DMS53 treated with DMSO at 0.1 percent for 48 hours (cell line): Measurements from ENCODE around the gene TMOD2.

Experiments used
- DNase-seq: peaks from one replicate; lab custom pipeline; 2025; ENCODE audit not compliant: unreplicated experiment; lab: John Stamatoyannopoulos, UW

Gene TMOD2

DNA sequence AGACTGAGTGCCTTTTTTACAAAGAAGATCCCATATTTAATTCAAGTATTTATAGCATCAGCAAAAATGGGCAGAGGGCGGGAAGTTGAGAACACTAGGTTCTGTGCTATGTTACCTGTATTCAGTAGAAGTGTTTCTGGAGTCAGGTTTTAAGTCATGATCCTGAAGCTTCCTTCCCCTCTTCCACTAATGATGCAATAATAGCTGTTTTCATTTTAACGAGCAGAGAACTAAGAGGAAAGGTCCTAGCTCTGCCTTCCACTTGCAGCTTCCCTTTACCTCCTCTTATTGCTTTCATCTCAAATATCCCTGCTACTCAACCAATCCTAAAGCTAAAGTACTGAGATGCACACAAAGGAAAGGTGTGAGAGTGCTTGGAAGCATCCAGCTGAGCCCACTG lies 61.2 kb downstream of the TMOD2 start:
- DNase-seq: no peak

DNA sequence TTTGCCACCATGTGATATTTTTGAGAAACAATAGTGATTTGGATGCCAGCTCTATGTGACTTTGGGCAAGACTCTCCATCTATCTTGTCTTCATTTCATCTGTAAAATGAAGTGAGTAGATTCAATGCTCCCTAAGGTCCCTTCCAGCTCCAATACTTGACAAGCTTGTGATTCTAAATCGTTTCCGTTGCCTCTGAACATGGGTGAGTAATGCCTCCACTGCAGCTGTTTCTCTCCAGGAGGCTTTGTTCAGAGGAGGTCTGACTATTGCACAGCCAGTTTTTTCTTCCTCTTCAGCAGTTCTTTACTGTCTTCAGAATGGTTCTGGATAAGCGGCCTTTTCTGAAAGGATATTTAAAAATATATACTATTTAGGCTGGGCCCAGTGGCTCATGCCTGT lies 63.2 kb downstream of the TMOD2 start:
- no peak for DNase-seq

DNA sequence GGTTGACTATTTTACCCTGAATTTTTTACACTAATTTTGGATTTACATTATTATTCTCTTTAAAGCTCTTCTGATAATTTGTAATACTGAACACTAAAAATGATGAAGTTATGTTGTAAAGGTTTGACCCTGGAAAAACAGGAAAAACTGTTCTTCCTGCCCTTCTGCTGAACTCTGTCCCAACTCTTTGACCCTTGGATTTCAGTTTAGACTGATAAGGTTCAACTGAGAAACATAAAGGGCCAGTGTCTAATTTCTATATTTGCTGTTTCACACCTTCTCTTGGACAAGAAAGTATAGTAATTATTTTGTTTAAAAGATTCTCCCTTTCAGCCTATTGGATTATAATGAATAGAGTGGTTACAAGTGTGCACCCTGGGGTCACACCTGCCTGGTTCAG lies 65.2 kb downstream of the TMOD2 start:
- no peak for DNase-seq

DNA sequence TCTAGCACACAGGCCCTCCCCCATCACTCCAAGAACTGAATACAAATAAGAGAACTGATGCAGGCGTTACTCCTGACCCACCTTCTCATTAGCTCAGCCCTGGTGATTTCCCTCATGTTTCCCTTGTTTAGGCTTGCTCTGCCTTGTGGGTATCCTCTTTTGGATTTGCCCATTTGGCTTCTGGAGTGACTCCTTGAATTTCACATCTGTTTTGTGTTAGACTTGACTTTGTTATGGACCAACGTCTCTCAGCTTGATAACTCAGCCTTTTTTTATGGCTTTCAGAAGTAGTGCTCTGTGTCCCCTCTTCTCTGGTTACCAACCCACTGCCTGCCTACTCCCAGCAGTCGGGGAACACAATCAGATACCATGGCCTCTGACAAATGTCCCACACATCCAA lies 66.8 kb downstream of the TMOD2 start:
- no peak for DNase-seq

DNA sequence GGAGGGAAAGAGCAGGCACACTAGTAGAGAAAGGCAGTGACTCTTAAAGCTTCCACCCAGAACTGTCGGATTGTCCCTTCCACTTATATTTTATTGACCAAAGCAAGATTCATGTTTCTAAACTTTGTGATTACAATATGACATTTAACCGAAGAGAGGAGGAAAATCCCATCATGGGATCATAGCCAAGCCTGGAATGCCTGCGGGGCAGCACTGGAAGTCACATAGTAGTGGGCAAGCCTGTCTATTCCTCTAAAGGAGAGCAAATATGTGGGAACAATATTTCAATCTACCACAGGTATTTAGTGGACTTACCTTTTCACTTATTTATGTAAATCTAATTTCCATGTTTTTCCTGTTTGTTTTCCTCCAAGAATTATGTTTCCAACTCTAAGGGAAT lies 74.3 kb downstream of the TMOD2 start:
- no peak for DNase-seq

DNA sequence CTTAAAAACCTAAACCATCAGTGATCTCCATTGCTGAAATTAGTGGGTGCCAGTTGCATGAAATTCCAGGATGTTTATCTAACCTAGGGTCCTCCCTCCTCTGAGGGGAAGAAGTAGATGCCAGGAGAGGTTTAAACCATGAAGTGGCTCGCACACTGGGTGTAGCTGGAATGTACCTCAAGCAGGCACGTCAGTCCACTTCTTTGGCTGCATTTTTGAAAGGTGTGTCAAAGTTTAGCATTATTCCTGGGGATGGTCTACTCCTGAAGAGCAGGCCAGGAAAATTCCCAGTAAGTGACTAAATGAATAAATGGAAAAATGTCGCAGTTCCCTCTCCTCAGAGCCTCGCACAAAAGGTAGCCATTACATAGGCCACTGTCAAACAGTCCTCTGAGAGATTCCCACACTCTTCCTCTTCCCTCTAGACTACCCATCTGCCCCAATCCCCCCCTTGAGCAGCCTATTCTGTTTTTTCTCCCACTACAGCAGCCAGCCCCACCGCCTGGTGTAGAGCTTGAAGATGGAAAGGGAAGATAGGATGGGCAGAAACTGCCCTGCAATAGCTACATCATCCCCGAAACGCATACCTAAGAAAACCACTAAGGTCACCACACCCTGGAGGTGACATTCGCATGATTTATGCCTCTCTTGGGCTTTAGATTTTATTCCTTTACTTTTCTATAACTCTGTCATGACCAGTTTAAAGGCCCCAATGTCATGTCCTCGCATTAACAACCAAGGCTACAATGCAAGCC lies 77.4 kb downstream of the TMOD2 start:
- no peak for DNase-seq

DNA sequence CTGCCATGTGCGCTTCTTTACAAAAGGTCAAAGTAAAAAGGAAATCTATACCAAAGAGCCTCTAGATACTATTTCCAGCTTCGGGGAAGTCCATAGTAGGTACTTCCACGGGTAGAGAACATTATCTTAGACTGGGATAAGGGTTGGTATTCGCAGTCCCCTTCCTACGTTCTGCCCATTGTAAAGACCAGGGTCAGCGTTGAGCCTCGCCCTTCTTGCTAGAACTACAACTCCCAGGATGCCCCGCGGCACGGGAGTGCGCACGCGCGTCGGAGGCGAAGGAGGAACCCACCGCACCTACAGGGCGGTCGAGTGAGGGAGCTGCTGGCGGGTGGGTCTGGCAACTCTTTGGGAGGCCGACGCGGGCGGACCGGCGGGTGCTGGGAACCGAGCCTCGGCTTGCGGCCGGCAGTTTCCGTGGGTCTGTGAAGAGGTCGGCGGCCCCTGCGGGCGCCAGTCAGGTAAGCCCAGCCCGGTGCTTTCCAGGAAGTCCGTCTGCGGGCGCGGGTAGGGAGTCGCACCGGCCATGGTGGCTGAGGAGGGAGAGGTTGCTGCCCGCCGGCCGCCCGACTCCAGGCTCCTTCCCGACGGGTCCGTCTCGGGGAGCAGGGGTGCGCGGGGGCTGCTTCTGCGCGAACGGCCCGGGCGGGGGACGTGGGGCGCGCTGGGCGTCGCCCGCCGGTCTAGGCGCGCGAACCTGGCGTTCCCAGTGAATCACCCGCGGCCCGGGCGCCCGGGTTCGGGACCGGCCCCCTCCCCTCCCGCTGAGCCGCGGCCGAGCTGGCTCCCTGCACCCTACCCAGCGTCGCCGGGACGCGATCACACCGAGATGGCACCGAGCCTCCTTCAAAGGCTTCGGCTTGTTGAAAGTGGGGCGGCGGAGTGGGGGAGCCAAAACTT lies 78.2 kb downstream of the TMOD2 start, which contains the start of gene TMOD3:
Gene TMOD3, plus strand, starts transcription at position 278 of the 900 bp plus-strand sequence. CDS start 33,232 bp downstream, outside the sequence.
- peak; percentile 41 for DNase-seq

DNA sequence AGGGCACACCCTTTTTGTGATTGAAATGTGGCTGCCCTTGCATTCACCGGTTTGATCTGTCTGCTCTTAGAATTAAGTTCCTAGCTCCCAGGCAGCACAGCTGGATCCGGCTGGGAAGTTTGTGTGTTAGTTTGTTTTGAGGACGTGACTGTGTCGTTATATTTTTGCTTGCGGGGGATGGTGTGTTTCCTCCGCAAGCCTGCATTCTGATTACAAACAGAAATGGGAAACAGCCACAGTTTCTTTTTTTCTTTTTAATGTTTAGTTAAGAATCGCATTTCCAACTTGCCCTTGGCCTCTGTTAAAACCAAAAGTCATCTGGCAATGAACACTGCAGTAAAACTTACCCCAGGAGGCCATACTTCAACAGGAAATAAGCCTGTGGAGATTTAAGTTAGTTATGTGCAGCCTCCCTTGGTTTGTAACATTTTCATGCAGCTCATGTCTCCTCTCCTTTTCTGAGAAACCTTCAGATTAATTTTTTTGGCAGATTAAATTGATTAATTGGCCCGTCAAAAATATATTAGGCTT lies 78.9 kb downstream of the TMOD2 start:
- DNase-seq: no peak

DNA sequence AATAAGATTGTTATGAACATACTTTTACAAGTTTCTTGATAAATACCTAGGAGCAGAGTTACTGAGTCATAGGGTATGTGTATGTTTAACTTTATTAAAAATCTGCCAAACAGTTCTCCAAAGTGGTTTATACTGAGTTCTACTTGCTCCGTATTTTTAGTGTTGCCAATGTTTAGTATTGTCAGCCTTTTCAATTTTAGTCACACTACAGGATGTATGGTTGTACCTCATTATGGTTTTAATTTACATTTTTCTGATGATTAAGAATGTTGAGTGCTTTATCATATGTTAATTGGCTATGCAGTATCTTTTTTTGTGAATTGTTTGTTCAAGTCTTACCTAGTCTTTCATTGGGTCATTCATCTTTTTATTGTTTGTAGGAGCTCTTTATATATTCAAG lies 82.4 kb downstream of the TMOD2 start:
- no peak for DNase-seq

DNA sequence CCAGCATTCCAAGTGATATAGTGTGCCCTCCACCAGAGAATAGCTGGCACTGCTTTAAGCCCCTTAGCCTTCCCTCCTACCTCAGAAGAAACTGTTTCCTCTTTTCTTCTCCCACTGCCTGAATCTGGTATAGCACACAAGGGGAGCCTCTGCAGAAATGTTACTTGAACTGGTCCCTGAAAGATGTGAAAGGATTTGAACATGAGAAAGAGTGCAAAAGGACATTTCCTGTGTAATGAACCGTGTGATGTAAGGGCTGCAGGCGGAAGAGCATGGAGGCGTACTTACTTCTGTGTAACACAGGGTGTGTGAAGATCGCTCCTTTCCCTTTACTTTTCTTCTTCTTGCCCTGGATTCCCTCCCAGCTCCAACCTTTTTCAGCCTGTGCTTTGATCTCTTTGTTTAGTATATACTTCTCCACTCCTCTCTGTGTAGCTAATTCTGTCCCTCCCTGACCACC lies 86.4 kb downstream of the TMOD2 start:
- DNase-seq: no peak

DNA sequence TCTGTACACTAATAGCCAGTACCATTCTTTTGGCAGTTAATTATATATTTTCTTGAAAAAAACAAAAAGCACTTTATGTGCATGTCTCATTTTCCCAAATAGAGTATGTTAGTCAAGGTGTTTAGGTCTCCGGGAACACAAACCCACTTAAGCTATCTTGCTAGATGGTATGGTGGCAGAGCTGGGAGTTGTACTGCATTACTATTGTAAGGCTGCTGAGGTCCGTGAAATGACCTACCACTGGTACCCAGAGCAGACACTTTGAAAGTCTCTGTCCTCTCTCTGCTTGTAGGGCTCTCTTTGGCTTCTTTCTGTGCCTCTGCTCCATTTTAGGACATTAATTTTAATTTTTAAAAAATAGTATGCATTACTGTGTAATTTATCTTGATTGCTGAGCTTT lies 86.9 kb downstream of the TMOD2 start:
- no peak for DNase-seq

DNA sequence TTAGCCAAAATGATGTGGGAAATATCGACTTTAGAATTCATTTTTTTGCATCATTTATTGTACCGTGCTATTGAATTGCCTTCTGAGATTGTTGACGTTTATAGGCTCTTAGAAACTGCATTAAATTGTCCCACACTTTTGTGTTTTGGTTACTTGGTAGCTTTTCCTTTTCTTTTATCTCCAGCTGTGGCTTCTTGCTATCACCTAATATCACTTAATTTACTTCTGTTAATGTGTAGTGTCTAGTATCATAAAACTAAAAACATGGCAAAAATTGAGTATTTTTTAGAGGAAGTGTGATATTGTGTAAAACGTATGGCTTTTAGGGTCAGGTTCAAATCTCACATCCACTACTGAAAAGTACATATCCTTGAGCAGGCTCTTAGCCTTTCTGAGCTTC lies 89.3 kb downstream of the TMOD2 start:
- no peak for DNase-seq

DNA sequence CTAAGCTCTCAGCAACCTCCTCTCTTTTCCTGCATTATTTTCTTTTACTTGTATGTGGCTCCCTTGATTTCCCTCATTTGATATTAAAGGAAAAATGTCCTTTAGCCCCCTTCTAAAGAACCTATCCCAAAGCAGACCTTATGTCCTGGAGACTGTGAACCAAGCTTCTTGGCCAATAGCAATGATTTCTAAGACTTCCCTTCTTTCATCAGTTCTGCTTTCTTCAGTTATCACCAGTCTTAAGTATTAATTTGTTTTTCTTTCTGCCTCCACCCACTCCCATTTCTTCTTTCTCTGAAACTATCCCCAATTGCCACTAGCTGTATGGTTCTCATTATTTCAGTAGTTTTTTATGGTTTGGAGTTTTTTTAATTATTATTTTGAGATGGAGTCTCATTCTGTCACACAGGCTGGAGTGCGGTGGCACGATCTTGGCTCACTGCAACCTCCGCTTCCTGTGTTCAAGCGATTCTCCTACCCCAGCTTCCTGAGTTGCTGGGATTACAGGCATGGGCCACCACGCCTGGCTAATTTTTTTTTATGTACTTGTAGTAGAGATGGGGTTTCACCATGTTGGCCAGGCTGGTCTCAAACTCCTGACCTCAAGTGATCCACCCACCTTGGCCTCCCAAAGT lies 90.1 kb downstream of the TMOD2 start:
- DNase-seq: no peak

DNA sequence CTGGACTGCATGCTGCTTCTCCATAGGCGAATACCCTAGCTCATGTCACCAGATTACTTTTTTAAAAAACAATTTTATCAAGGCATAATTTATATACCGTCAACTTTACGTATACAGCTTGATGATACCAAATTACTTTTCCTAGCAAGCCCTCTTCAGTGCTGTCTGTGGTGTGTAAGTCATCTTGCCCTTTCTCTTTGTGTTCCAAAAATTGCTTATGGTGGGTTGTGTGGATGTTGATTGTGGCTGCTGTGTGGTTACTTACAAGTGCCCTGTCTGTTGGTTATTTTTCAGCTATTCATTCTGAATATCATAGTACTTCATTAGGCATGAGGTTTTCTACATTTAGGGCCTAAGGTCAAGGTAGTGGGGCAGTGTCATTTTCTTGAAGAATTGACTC lies 90.9 kb downstream of the TMOD2 start:
- no peak for DNase-seq

DNA sequence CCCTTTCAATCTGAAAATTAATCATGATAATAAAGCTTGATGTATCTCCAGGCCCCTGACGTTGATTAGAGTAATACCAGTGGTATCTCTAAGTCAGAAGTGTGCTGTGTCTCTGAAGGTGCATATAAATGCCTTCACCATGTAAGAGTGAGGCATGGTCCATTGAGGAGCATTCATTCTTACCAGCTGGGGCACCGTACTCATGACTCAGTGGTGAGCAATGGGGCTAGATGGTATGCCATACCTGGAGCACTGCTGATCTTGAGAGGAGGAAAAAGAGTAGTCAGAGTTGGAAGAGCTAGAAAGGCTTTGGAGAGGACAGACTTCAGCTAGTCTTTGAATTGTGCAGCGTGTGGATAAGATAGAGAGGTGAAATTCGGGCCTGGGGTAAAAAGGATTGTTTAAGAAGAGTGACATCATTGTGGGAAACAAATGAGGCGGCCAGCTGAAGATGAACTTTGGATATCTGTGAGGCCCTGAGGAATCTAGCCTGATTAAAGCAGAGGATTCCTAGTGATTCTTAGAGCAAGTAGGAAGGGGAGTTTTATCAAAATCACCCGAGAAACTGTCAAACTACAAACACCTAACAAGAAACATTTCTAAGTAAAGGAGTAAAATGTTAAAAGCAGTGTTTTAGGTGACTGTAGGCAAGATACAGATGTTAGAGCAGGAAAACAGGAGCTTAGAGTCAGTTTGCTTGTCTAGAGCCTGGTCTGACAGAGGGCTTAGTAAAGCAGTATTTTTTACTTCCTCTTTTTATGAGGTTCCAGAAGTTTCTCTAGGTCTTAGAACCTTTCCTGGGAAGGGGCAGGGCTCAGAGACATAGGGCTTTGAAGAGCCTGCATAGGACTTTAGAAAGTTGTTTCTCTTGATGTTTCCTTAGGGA lies 91.7 kb downstream of the TMOD2 start:
- DNase-seq: no peak

DNA sequence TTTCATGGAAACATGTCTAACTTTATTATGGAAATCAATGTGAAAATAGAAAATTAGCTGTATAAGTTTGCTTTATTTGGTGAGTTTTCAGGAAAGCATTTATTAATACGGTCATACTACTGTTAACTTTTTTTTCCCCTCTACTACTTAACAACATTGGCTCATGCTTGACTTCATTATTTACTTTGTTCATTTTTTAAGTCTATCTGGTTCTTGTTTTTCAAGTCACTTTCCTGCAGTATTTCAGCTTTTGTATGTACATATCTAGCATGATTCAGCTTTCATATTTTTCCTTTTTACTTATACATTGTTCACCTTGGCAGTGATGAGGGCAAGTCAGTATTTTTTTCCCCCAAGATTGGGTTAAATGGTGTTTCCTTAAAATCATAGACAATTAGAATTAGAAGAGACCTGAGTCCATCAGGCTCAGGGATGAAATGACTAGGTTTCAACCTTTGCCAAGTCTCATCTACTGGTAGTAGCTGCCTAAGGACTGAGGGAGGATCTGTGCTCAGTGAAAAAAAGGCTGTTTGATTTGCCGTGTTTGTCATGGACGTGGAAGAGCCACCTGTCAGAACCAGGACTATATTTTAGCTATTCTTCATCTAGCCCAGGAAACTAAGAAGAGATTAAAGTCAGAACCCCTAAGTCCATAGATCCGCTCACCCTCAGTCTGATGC lies 93.5 kb downstream of the TMOD2 start:
- DNase-seq: no peak

DNA sequence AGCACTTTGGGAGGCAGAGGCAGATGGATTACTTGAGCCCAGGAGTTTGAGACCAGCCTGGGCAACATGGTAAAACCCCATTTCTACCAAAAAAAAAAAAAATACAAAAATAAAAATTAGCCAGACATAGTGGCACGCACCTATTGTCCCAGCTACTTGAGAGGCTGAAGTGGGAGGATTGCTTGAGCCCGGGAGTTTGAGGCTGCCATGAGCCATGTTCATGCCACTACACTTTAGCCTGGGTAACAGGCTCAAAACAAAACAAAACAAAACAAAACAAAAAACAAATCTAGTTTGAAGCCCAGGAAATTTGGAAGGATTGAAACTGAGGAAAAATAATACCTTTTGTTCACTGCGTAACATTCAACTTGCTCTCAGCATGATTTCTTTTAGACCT lies 94.7 kb downstream of the TMOD2 start:
- DNase-seq: no peak

DNA sequence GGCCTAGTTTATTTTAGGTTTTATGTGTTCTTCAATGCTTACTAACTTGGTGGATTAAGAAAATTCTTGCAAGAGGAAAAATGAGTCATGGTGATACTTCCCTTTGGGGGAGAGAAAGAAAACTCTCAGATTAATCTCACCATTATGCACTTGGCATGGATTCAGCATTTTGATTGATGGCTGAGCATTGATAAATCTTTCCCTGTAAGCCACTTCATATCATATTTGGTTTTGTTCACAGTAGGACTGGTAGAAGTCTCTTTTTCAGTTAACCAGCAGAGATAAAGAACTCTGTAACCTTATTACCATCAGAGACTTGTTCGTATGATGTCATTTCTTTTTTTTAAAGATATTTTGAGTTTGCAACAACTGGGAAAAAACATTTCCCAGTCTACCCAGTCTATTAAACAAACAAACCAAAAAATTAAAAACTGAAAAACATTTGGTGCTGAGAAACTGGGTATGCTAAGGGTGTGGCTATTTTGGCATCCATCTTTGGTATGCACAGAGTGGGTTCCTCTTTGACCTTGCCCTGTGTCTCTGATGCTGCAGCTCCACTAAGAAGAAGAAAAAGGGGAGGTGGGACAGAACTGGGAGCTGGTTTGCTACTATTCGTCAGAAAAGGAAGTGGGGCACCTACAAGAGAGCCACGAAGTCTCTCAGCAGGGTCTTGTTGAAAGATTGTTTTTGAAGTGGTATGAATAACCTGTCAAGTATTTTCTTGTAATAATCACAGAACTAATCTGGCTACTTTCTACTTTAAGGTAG lies 95.2 kb downstream of the TMOD2 start:
- DNase-seq: no peak

DNA sequence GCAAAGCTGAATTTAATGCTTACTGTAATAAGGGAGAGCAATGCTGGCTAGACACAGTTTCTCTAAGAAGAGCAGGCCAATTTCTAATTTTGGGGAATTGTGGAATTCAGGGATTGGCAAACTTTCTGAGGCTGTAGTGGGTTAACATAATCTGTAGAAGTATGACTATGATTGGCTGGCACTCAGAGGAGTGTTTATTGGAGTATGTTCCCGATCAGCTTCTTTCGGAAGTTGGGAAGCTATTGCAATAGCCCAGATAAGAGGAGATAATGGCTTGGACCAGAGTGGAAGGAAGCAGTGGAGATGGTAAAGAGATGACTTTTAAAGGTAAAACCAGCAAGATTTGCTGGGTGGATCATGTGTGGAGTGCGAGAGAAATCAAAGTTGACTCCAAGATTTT lies 97.4 kb downstream of the TMOD2 start:
- no peak for DNase-seq
